T-helper 2 cell (primary cell): ENCODE data around the gene KCP.

ENCODE experiments used
- DNase-seq, 5 experiments: peaks; one replicate each; pipeline versions ENCODE4 v3.0.0 to v3.0.0-alpha.2; 2012 to 2022

Gene KCP

GRCh38 chr7:128906001-128906765, 4.3 kb downstream of the KCP start:
- no peak for DNase-seq

- peak in 2 of 5 experiments; percentile 23 to 58 for DNase-seq
Observed at GRCh38 chr7:128904381-128905197, 5.9 kb downstream of the KCP start.

GRCh38 chr7:128903621-128904361, 6.7 kb downstream of the KCP start:
- DNase-seq: no peak

- no peak for DNase-seq
Observed at GRCh38 chr7:128902761-128903585, 7.5 kb downstream of the KCP start.

GRCh38 chr7:128900237-128900636, 10.3 kb downstream of the KCP start:
- no peak for DNase-seq

GRCh38 chr7:128899392-128899791, 11.1 kb downstream of the KCP start:
- no peak for DNase-seq

GRCh38 chr7:128895320-128895719, 15.2 kb downstream of the KCP start:
- DNase-seq: no peak

GRCh38 chr7:128894101-128894440, 16.4 kb downstream of the KCP start:
- DNase-seq: no peak

- no peak for DNase-seq
Observed at GRCh38 chr7:128893251-128894100, 17.0 kb downstream of the KCP start.

GRCh38 chr7:128892521-128893250, 17.8 kb downstream of the KCP start:
- DNase-seq: no peak

- DNase-seq: no peak
Observed at GRCh38 chr7:128891942-128892269, 18.6 kb downstream of the KCP start.

- DNase-seq: no peak
Observed at GRCh38 chr7:128891110-128891941, 19.2 kb downstream of the KCP start.

- no peak for DNase-seq
Observed at GRCh38 chr7:128890306-128891109, 20.0 kb downstream of the KCP start.

- DNase-seq: no peak
Observed at GRCh38 chr7:128889121-128889520, 21.4 kb downstream of the KCP start.

- no peak for DNase-seq
Observed at GRCh38 chr7:128888756-128889095, 21.8 kb downstream of the KCP start.

GRCh38 chr7:128888039-128888755, 22.3 kb downstream of the KCP start:
- no peak for DNase-seq

- peak in 1 of 5 experiments; percentile 45 for DNase-seq
Observed at GRCh38 chr7:128887169-128888038, 23.1 kb downstream of the KCP start.
